A549 (cell line): ENCODE data around the gene RNF38. TPM values are rescaled to one million over a fixed set of nuclear protein-coding genes. Genes with fewer than 3 reads are reported as not detected.
"Not testable (repeated sequence)": the region's sequence is repeated elsewhere in the genome, so short reads cannot be mapped to it uniquely, and the experiment has no call there.

ENCODE experiments used
- ATAC-seq, 2 experiments: fragments of 200-7000 bp in 1 of 2; fragments of >200 bp in 1 of 2; cut with Nextera tagmentation in 1 of 2; cut with Tn5 transposase in 1 of 2; 3 replicates each; pipeline versions ENCODE4 v1.8.0 to v1.9.1; 2018 to 2020; ENCODE audit warnings: mild to moderate bottlenecking in 1 of 2, moderate library complexity in 1 of 2
- CTCF ChIA-PET: fragments of 300-600 bp; sonication (Branson Sonifier 250); formaldehyde crosslinking; extraction: SDS; loops from one replicate; lab custom pipeline; 2021; ENCODE audit warnings: antibody characterized with exemption, inconsistent platforms; lab: Yijun Ruan, JAX
- POLR2A ChIA-PET: fragments of 350-600 bp; formaldehyde crosslinking; extraction: SDS; loops from one replicate; lab custom pipeline; 2021; ENCODE audit warnings: antibody characterized with exemption, inconsistent platforms; lab: Yijun Ruan, JAX
- DNase-seq, 2 experiments: peaks; one replicate each; pipeline versions ENCODE4 v3.0.0 to v3.0.0-alpha.2; 2011 to 2016; ENCODE audit warnings: low read depth in 1 of 2, low spot score in 1 of 2
- FAIRE-seq: peaks from 2 replicates; lab custom pipeline; 2011; peaks lifted over from hg19 to GRCh38; lab: Jason Lieb, UNC
- H3K27ac ChIP-seq, 2 experiments: fragments of >200 bp; sonication (Bioruptor Twin); formaldehyde crosslinking; 3 replicates each; pipeline ENCODE4 v1.5.1; 2016 to 2017
- H3K4me1 ChIP-seq: fragments of >200 bp; sonication (Bioruptor Twin); formaldehyde crosslinking; 3 replicates; pipeline ENCODE4 v1.6.1; 2016
- H3K4me2 ChIP-seq: fragments of >200 bp; sonication (Bioruptor Twin); formaldehyde crosslinking; 3 replicates; pipeline ENCODE4 v1.6.1; 2016
- H3K4me3 ChIP-seq: fragments of >200 bp; sonication (Bioruptor Twin); formaldehyde crosslinking; 3 replicates; pipeline ENCODE4 v1.5.1; 2016
- H3K9me3 ChIP-seq: fragments of >200 bp; sonication (Bioruptor Twin); formaldehyde crosslinking; 3 replicates; pipeline ENCODE4 v1.6.1; 2016
- CHD2 ChIP-seq: fragments of 150-350 bp; IDR thresholded peaks from 2 replicates; pipeline ENCODE4 v1.6.1; 2014; ENCODE audit warnings: low read length; ENCODE audit not compliant: partially characterized antibody
- EHMT2 ChIP-seq: fragments of 200-600 bp; sonication (generic); IDR thresholded peaks from 2 replicates; pipeline ENCODE4 v1.6.1; 2016; ENCODE audit warnings: antibody characterized with exemption, low read depth, mild to moderate bottlenecking, moderate library complexity
- GATA3 ChIP-seq: IDR thresholded peaks from 2 replicates; pipeline ENCODE4 v1.6.1; 2012; ENCODE audit warnings: borderline replicate concordance
- HES2 ChIP-seq: fragments of >200 bp; sonication (Bioruptor Twin); formaldehyde crosslinking; IDR thresholded peaks from 2 replicates; pipeline ENCODE4 v1.6.1; 2016
- HOXB13 ChIP-seq: fragments of 250-450 bp; sonication (Bioruptor Pico); IDR thresholded peaks from 2 replicates; pipeline ENCODE4 v1.5.0; 2020; ENCODE audit warnings: low read depth, mild to moderate bottlenecking, moderate library complexity
- JUNB ChIP-seq: fragments of >200 bp; sonication (Bioruptor Twin); formaldehyde crosslinking; IDR thresholded peaks from 2 replicates; pipeline ENCODE4 v1.6.1; 2016
- MYC ChIP-seq: IDR thresholded peaks from 2 replicates; pipeline ENCODE4 v1.6.1; 2012; ENCODE audit warnings: mild to moderate bottlenecking, inconsistent platforms, low read length, improper control_type of control experiment, borderline replicate concordance
- PBX3 ChIP-seq: IDR thresholded peaks from 2 replicates; pipeline ENCODE4 v1.6.1; 2012
- POLR2A ChIP-seq: IDR thresholded peaks from 2 replicates; pipeline ENCODE4 v1.6.1; 2012; ENCODE audit warnings: mild to moderate bottlenecking, low read length
- RARB ChIP-seq: fragments of 250-450 bp; sonication (Bioruptor Pico); IDR thresholded peaks from 2 replicates; pipeline ENCODE4 v1.8.0; 2021; ENCODE audit warnings: mild to moderate bottlenecking, moderate library complexity
- RCOR1 ChIP-seq: fragments of 150-350 bp; IDR thresholded peaks from 2 replicates; pipeline ENCODE4 v1.6.1; 2014; ENCODE audit warnings: antibody characterized with exemption, low read length, low read depth
- RFX5 ChIP-seq: fragments of 450-650 bp; IDR thresholded peaks from 2 replicates; pipeline ENCODE4 v1.7.1; 2014; ENCODE audit warnings: antibody characterized with exemption, mild to moderate bottlenecking, moderate library complexity
- RNF2 ChIP-seq: fragments of 200-600 bp; sonication (generic); IDR thresholded peaks from 2 replicates; pipeline ENCODE4 v1.6.1; 2016; ENCODE audit warnings: low read depth, mild to moderate bottlenecking, antibody characterized with exemption, moderate library complexity, borderline replicate concordance
- SREBF2 ChIP-seq: fragments of 450-650 bp; IDR thresholded peaks from 2 replicates; pipeline ENCODE4 v1.6.1; 2014; ENCODE audit warnings: mild to moderate bottlenecking, moderate library complexity
- TFCP2L1 ChIP-seq: fragments of 250-450 bp; sonication (Bioruptor Pico); IDR thresholded peaks from 2 replicates; pipeline ENCODE4 v1.5.0; 2021; ENCODE audit warnings: mild to moderate bottlenecking
- ZSCAN20 ChIP-seq: fragments of 250-450 bp; sonication (Bioruptor Pico); IDR thresholded peaks from 2 replicates; pipeline ENCODE4 v1.8.0; 2022; ENCODE audit warnings: mild to moderate bottlenecking, moderate library complexity
- WGBS: methylation state at CpG from one replicate; pipeline ENCODE4 v1.1.6; 2017; ENCODE audit errors: missing lambda C conversion rate; 5-methylcytosine and 5-hydroxymethylcytosine counted together
- polyA plus RNA-seq, 4 experiments: library from polyadenylated mRNA; depleted of rRNA in 3 of 4; stranded (reverse); fragments of >200 nt; fragmentation: RNase III in 1 of 4; extraction: RNeasy Plus Mini Kit Qiagen cat#74134 plus additional on column Dnase treatment in 1 of 4; gene quantifications; 2 replicates in 3 of 4; 3 replicates in 1 of 4; pipeline ENCODE4 v1.2.3, GENCODE V29; 2011 to 2017
- TF ChIP-seq, protein P1 (sequence below): fragments of 250-450 bp; sonication (Bioruptor Pico); IDR thresholded peaks from 2 replicates; pipeline ENCODE4 v1.5.0; 2020; ENCODE audit warnings: low read depth, mild to moderate bottlenecking, moderate library complexity
- TF ChIP-seq, protein P2 (sequence below): fragments of >200 bp; sonication (Bioruptor Twin); formaldehyde crosslinking; IDR thresholded peaks from 3 replicates; pipeline ENCODE4 v1.5.1; 2016

Gene RNF38
- polyA plus RNA-seq, 2 of the 4 experiments (the other 2 are of a cell fraction), result 8.7 to 13.2 TPM

DNA sequence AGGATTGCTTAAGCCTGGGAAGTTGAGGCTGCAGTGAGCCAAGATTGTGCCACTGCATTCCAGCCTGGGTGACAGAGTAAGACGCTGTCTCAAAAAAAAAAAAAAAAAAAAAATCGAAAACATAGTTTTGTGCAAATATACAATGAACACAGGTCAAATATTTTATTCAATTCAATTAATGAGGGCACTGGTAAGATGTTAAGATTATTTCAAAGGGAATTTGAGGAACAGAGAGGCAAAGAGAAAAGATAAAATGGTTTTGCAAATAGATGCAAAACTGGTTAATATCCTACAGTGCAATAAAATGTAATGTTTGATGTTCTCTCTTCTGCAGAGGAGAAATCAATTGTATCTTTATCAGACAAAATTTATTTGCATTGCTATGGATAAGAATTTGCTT, 102.3 kb downstream of the RNF38 start:
- WGBS, result 56% methylated on average over 2 of the region's 2 CpGs
- no peak overlapping the region; the same call in 2 of the 3 replicates for H3K4me2 ChIP-seq
- DNase-seq (no peak), ATAC-seq (no peak), FAIRE-seq (no peak)
- POLR2A ChIA-PET, result no interaction called here
- TF ChIP-seq JUNB (no peak), RARB (no peak)
- TF ChIP-seq, protein P1, sequence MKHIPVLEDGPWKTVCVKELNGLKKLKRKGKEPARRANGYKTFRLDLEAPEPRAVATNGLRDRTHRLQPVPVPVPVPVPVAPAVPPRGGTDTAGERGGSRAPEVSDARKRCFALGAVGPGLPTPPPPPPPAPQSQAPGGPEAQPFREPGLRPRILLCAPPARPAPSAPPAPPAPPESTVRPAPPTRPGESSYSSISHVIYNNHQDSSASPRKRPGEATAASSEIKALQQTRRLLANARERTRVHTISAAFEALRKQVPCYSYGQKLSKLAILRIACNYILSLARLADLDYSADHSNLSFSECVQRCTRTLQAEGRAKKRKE (CRISPR knock-in tag), result no peak
- TF ChIP-seq, all 56 proteins: peak for 0
- CTCF ChIA-PET, result no interaction called here
- H3K4me3 ChIP-seq, result no peak overlapping the region
- no peaks in the 10 kb centered on the region for H3K9me3 ChIP-seq
- peaks cover 16% of the 10 kb centered on the region for H3K4me1 ChIP-seq
- peak overlapping the region in 1 of 2 experiments; percentile 34; a peak in 1 of 6 replicates for H3K27ac ChIP-seq

DNA sequence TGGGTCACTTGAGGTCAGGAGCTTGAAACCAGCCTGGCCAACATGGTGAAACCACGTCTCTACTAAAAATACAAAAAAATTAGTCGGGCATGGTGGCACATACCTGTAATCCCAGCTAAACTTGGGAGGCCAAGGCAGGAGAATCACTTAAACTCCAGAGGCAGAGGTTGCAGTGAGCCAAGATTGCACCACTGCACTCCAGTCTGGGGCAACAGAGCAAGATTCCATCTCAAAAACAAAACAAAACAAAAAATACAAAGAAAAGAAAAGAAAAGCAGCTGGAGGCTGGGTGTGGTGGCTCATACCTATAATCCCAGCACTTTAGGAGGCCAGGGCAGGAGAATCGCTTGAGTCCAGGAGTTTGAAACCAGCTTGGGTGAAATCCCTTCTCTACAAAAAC, 105.1 kb downstream of the RNF38 start:
- whole genome bisulfite sequencing, result 90% methylated on average over 3 of the region's 3 CpGs
- H3K27ac ChIP-seq, H3K9me3 ChIP-seq, DNase-seq, H3K4me3 ChIP-seq, ATAC-seq, FAIRE-seq, POLR2A ChIA-PET, H3K4me2 ChIP-seq: not testable (repeated sequence)
- H3K4me1 ChIP-seq, result peaks cover 16% of the 10 kb centered on the region
- CTCF ChIA-PET, result interaction anchor here (0.7 to 1.2 kb wide), 2 partner anchors 34 to 36 kb away, joined by 3 to 5 read pairs; no protein-coding TSS in a partner anchor

DNA sequence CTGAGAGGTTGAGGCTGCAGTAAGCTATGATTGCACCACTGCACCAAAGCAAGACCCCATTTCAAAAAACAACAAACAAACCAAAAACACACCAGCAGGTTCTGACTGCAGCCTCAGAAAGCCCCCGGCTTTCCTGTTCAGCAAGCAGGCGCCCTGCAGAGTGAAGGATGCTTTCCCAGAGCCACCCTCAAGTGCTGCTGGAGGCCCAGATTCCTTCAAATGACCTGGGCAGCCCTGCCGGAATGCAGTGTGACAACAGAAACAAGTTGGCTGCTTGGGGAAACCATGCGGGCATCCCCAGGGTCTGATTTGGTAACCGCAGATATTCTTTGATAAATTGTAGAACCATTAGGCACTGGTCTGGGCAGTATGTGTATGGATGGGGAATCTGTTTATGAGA, 106.2 kb downstream of the RNF38 start:
- CTCF ChIA-PET, result interaction anchor here (0.9 kb wide), 1 partner anchor 17 kb away, joined by 3 read pairs; no protein-coding TSS in a partner anchor
- Histone ChIP-seq H3K4me2 (no peak overlapping the region), H3K9me3 (no peaks in the 10 kb centered on the region), H3K27ac (no peak overlapping the region), H3K4me1 (peaks cover 16% of the 10 kb centered on the region), H3K4me3 (no peak overlapping the region)
- no peak for FAIRE-seq
- ATAC-seq, result no peak
- WGBS, result 82% methylated on average over 5 of the region's 5 CpGs
- TF ChIP-seq, protein P2, sequence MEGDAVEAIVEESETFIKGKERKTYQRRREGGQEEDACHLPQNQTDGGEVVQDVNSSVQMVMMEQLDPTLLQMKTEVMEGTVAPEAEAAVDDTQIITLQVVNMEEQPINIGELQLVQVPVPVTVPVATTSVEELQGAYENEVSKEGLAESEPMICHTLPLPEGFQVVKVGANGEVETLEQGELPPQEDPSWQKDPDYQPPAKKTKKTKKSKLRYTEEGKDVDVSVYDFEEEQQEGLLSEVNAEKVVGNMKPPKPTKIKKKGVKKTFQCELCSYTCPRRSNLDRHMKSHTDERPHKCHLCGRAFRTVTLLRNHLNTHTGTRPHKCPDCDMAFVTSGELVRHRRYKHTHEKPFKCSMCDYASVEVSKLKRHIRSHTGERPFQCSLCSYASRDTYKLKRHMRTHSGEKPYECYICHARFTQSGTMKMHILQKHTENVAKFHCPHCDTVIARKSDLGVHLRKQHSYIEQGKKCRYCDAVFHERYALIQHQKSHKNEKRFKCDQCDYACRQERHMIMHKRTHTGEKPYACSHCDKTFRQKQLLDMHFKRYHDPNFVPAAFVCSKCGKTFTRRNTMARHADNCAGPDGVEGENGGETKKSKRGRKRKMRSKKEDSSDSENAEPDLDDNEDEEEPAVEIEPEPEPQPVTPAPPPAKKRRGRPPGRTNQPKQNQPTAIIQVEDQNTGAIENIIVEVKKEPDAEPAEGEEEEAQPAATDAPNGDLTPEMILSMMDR, result no peak
- TF ChIP-seq TFCP2L1 (CRISPR knock-in tag) (no peak), EHMT2 (no peak), RNF2 (no peak), HES2 (no peak), GATA3 (no peak), PBX3 (no peak), RFX5 (no peak), MYC (no peak), SREBF2 (no peak), HOXB13 (CRISPR knock-in tag) (no peak), CHD2 (no peak), ZSCAN20 (CRISPR knock-in tag) (no peak), POLR2A (no peak), RCOR1 (no peak)
- TF ChIP-seq, protein P1 (CRISPR knock-in tag), result no peak
- DNase-seq, result no peak
- POLR2A ChIA-PET, result no interaction called here
